Measurements from ENCODE around the gene SCAANT1. TPM values are rescaled to one million over a fixed set of nuclear protein-coding genes. Genes with fewer than 3 reads are reported as not detected.

Gene SCAANT1
- total and polyA plus RNA-seq, 9 donors: not detected

DNA sequence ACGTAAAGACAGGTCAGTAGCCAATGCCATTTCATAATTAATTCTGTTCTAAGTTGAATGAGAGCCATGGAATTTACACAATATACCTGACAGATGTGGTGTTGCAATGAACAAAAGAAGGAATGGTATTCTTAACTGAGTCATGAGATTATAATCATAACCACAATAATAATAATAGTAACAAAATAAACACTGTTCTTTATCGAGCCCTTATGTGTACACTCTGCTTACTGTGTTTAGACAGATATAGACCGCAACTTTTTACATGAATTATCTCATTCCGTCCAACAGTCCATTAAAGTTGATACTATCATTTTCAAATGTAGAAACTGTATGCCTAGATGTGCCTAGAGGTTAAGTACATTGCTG is 28.2 kb upstream of the SCAANT1 start:
- H3K27me3 ChIP-seq: no peaks in the 10 kb centered on the region
- H3K27ac ChIP-seq: no peak overlapping the region
- H3K9me3 ChIP-seq: no peaks in the 10 kb centered on the region
- TF ChIP-seq EP300 (IDR thresholded peaks at IDR 0.05): no peak
- TF ChIP-seq, protein P1, sequence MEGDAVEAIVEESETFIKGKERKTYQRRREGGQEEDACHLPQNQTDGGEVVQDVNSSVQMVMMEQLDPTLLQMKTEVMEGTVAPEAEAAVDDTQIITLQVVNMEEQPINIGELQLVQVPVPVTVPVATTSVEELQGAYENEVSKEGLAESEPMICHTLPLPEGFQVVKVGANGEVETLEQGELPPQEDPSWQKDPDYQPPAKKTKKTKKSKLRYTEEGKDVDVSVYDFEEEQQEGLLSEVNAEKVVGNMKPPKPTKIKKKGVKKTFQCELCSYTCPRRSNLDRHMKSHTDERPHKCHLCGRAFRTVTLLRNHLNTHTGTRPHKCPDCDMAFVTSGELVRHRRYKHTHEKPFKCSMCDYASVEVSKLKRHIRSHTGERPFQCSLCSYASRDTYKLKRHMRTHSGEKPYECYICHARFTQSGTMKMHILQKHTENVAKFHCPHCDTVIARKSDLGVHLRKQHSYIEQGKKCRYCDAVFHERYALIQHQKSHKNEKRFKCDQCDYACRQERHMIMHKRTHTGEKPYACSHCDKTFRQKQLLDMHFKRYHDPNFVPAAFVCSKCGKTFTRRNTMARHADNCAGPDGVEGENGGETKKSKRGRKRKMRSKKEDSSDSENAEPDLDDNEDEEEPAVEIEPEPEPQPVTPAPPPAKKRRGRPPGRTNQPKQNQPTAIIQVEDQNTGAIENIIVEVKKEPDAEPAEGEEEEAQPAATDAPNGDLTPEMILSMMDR (IDR thresholded peaks at IDR 0.05): no peak
- TF ChIP-seq POLR2A (IDR thresholded peaks at IDR 0.05): no peak
- no peak overlapping the region for H3K4me3 ChIP-seq
- DNase-seq: no peak
- H3K36me3 ChIP-seq: no peaks in the 10 kb centered on the region
- WGBS, 3 donors: 92 to 96% (median 96%) methylated on average over 4 of the region's 4 CpGs
- peaks cover 6% of the 10 kb centered on the region for H3K4me1 ChIP-seq (ENCODE audit: insufficient read depth)
- intact Hi-C loops (cut with DNase I): no loop called here

DNA sequence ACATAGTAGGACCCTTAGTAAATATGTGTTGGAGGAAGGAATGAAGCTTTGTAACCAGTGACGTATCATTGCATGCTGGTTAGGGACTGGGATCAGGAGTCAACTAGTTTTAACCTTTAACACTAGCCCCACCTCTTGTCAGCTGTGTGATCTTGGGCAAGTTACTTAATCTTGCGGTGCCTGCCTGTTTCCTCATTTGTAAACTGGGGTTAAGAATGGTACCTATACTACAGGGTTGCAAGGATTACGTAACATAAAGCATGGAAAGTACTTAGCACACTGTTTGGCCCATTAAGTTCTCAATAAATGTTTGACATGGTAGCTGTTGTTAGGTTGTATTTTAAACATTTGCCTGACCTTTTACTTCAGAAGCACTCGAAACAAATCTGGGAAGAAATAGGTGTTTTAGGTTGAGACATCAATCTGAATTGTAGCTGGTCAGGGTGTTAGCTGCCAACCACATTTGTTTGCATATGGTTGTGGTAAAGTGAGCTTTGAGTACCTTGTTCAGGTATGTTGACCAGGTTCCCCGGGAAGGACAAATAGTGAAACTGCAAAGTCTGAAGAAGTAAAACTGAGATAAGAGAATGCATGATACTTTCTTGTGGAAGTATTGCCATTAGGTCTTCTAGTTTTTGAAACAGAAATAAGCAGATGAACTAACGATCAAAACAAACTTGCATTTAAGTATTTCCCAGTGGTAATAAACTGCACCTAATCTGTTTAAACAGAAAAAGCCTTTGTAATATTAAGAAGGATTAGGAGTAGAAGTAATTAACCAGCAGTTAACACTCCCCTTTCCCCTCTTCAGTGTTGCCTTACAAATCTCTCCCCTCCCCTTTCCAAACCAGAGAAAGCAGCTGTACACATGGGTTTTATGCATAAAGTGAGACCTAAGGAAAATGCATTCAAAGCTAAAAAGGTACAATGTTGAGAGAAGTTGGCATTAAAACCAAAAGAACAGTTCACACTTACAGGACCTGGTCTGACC is 25.8 kb upstream of the SCAANT1 start:
- TF ChIP-seq EP300 (IDR thresholded peaks at IDR 0.05) (no peak), POLR2A (IDR thresholded peaks at IDR 0.05) (no peak)
- TF ChIP-seq, protein P1 (IDR thresholded peaks at IDR 0.05): no peak
- intact Hi-C loops (cut with DNase I): no loop called here
- Histone ChIP-seq H3K27me3 (no peaks in the 10 kb centered on the region), H3K4me3 (no peak overlapping the region), H3K4me1 (ENCODE audit: insufficient read depth) (peaks cover 3% of the 10 kb centered on the region), H3K27ac (no peak overlapping the region), H3K9me3 (no peaks in the 10 kb centered on the region), H3K36me3 (no peaks in the 10 kb centered on the region)
- WGBS, 3 donors: 89 to 95% (median 94%) methylated on average over 6 of the region's 6 CpGs
- DNase-seq: no peak

DNA sequence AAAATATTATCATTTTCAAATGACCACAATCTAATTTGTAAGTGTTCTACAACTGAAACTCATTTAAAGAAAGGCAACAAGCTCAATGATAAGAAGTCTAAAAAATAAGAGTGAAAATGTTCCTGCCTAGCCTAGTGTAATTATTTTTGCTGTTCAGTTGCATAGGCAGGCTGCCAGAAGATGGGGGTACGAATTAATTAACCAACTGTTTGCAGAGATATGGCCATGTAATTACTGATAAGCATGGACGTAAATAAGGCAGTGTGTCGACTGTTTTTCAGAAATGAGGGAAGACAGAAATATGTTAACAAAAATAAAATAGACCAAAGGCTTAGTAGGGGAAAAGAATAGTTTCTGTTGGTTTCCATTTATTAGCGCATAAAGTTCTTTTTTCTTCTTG is 24.7 kb upstream of the SCAANT1 start:
- intact Hi-C loops (cut with DNase I): no loop called here
- 13 to 24% (median 17%) methylated on average over 4 of the region's 4 CpGs for WGBS, 3 donors
- no peak overlapping the region for H3K27ac ChIP-seq
- no peaks in the 10 kb centered on the region for H3K36me3 ChIP-seq
- no peaks in the 10 kb centered on the region for H3K9me3 ChIP-seq
- H3K4me1 ChIP-seq (ENCODE audit: insufficient read depth): peaks cover 4% of the 10 kb centered on the region
- TF ChIP-seq, protein P1 (IDR thresholded peaks at IDR 0.05): no peak
- no peak for TF ChIP-seq EP300 (IDR thresholded peaks at IDR 0.05)
- TF ChIP-seq POLR2A (IDR thresholded peaks at IDR 0.05): no peak
- no peak for DNase-seq
- H3K4me3 ChIP-seq: no peak overlapping the region
- no peaks in the 10 kb centered on the region for H3K27me3 ChIP-seq

DNA sequence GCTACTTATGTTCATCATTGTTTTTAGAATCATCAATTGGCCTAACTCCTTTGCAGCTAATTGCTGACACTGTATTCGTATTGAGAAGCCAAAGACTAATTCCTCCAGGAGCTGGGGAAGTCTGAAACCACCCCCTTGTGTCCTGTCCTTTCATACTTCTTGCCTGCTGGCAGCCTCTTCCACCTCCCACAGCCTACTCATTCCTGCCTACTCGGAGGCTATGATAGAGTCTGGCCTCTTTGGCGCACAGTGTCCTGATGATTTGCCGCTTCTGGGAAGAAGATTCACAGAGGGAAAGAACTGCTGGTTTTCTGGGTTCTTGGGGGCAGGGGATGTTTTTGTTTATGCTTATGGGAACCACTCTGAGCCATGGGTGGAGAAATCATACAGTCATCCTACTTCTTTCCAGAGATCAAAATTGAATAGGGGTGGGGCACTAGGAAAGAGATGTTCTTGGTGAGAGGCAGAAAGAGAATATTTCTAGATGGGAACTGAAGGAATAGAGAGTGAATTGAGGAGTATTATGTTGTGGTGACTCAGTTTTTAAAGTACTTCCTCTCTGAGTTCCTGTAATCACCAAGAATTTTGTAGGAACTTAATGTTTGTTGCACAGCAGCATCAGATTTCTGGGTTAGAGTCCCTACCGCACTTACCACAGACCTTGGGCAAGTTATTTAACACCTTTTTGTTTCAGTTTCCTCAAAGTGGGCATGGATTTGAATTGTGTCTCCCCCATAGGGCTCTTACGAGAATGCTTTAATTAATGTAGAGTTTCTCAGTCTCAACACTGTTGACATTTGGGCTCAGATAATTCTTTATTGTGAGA is 22.1 kb upstream of the SCAANT1 start:
- intact Hi-C loops (cut with DNase I): no loop called here
- no peak for DNase-seq
- Histone ChIP-seq H3K4me3 (no peak overlapping the region), H3K27ac (no peak overlapping the region), H3K4me1 (ENCODE audit: insufficient read depth) (peaks cover 4% of the 10 kb centered on the region), H3K36me3 (no peaks in the 10 kb centered on the region), H3K27me3 (no peaks in the 10 kb centered on the region), H3K9me3 (no peaks in the 10 kb centered on the region)
- 79 to 89% (median 80%) methylated on average over 6 of the region's 6 CpGs for WGBS, 3 donors
- no peak for TF ChIP-seq EP300 (IDR thresholded peaks at IDR 0.05)
- TF ChIP-seq, protein P1 (IDR thresholded peaks at IDR 0.05): no peak
- TF ChIP-seq POLR2A (IDR thresholded peaks at IDR 0.05): no peak
